Heart right ventricle (tissue), 16 donors: ENCODE data around the gene ADAMTS6. TPM values are rescaled to one million over a fixed set of nuclear protein-coding genes. Genes with fewer than 3 reads are reported as not detected.

Experiments used
- ATAC-seq, 8 donors: fragments of 200-7000 bp; cut with Tn5 transposase; one replicate each; pipeline ENCODE4 v1.9.1; 2020; ENCODE audit warnings: mild to moderate bottlenecking in 8 of 8, moderate library complexity in 8 of 8, moderate number of reproducible peaks in 1 of 8
- DNase-seq, 2 donors: peaks; one replicate each; pipeline ENCODE4 v3.0.0-alpha.2; 2020
- H3K27ac ChIP-seq, 10 donors: fragments of 200-600 bp; sonication (generic) in 2 of 10; one replicate each; pipeline versions ENCODE4 v1.5.0 to v1.8.0; 2020 to 2022; ENCODE audit warnings: mild to moderate bottlenecking in 3 of 10
- H3K27me3 ChIP-seq, 7 donors: fragments of 200-600 bp; one replicate each; pipeline ENCODE4 v1.8.0; 2021 to 2022; ENCODE audit warnings: mild to moderate bottlenecking in 2 of 7
- H3K36me3 ChIP-seq, 9 donors: fragments of 200-600 bp; sonication (generic) in 1 of 9; one replicate each; pipeline versions ENCODE4 v1.5.0 to v1.8.0; 2020 to 2022; ENCODE audit warnings: mild to moderate bottlenecking in 2 of 9
- H3K4me1 ChIP-seq, 9 donors: fragments of 200-600 bp; sonication (generic) in 1 of 9; one replicate each; pipeline versions ENCODE4 v1.5.0 to v1.8.0; 2020 to 2022; ENCODE audit warnings: mild to moderate bottlenecking in 4 of 9
- H3K4me3 ChIP-seq, 10 donors: fragments of 200-600 bp; sonication (generic) in 2 of 10; one replicate each; pipeline versions ENCODE4 v1.5.0 to v1.8.0; 2020 to 2022; ENCODE audit warnings: mild to moderate bottlenecking in 7 of 10, moderate library complexity in 2 of 10
- H3K9me3 ChIP-seq, 11 donors: fragments of 200-600 bp in 10 of 11; sonication (generic) in 2 of 11; one replicate each; pipeline versions ENCODE4 v1.5.0 to v1.8.0; 2013 to 2022; ENCODE audit warnings: mild to moderate bottlenecking in 2 of 11, control low read depth in 1 of 11, moderate library complexity in 1 of 11
- CTCF ChIP-seq, 9 donors: fragments of 200-600 bp; sonication (generic) in 2 of 9; IDR thresholded peaks; one replicate each; pipeline versions ENCODE4 v1.5.0 to v1.8.0; 2021 to 2022; ENCODE audit warnings: antibody characterized with exemption in 9 of 9, mild to moderate bottlenecking in 5 of 9, moderate library complexity in 1 of 9
- WGBS, 2 donors: extraction: QIAGEN DNeasy Blood & Tissue Kit; methylation state at CpG; one replicate each; pipeline ENCODE4 v1.1.7; 2013; ENCODE audit warnings: inconsistent platforms in 1 of 2; 5-methylcytosine and 5-hydroxymethylcytosine counted together
- intact Hi-C, 10 donors: fragments of 100-400 bp; cut with DNase I; formaldehyde crosslinking; loops; one replicate each; pipeline versions ENCODE4 v1.11.1 to v1.14.2; 2022
- polyA plus RNA-seq, 2 donors: library from polyadenylated mRNA; stranded (reverse); fragments of 200-250 nt; gene quantifications; one replicate each; pipeline ENCODE4 v1.2.3, GENCODE V29; 2013
- total RNA-seq, 10 donors: library from RNA; stranded (reverse); fragmentation: NEBNext Ultra II Directional in 3 of 10; extraction: Animal tissue kit (Norgen Biotek cat#: 25700) in 3 of 10; gene quantifications; one replicate each; pipeline versions ENCODE4 v1.2.1 to v1.2.4, GENCODE V29; 2021 to 2023
- donor health status: Arrhythmogenic right ventricular cardiomyopathy.
- donor health status: ischemic (EF 13 %, LVEDD 7.1; RV severe dilation, severe dysfunction).
- donor health status: healthy with polysubstance abuse.
- donor health status: DM: no; HTN: yes; CAD: no.
- donor health status: DM: no; HTN: no; CAD: no.
- donor health status: ischemic (EF 25% LVEDD 6.9; RV normal size, moderate dysfunction).
- donor health status: ischemic (EF 25% LVEDD 5.7; RV mildly dilated, moderate dysfunction).
- donor health status: healthy.
- donor health status: DM: yes; HTN: yes; CAD: no.
- donor health status: Ischemic cardiomyopathy.
- donor health status: ischemic (EF 35%, LVEDD 5.7; RV mildly dilated, moderate dysfunction).
- donor health status: nonischemic (EF 11% LVEDD 7.7; RV severe dilation, severe dysfunction).
- donor health status: DM: yes; HTN: yes; CAD: no.
- donor health status: PGD.
- donor health status: ischemic (EF 29% LVEDD 5.4; RV normal size, mild dysfunction).
- donor health status: nonischemic (EF 23%, LVEDD 6.1; RV moderate dilation, normal function).

ADAMTS6 gene
- total and polyA plus RNA-seq, 12 donors: 0.25 to 4.1 (median 2.1) TPM

GRCh38 chr5:65475895-65476294 is 5.8 kb downstream of the ADAMTS6 start:
- H3K4me3 ChIP-seq: no peak overlapping the region
- DNase-seq: no peak
- H3K27ac ChIP-seq: no peak overlapping the region
- H3K4me1 ChIP-seq: peaks cover 0 to 10% (median 8%) of the 10 kb centered on the region in 9 donors
- no peaks in the 10 kb centered on the region for H3K36me3 ChIP-seq
- intact Hi-C loops: no loop called here
- ATAC-seq: no peak
- WGBS, 2 donors: 89 to 91% methylated on average over 1 of the region's 1 CpG
- TF ChIP-seq CTCF (IDR thresholded peaks at IDR 0.05): no peak
- H3K9me3 ChIP-seq: no peaks in the 10 kb centered on the region
- no peaks in the 10 kb centered on the region for H3K27me3 ChIP-seq

GRCh38 chr5:65475336-65475735 is 6.4 kb downstream of the ADAMTS6 start:
- no peaks in the 10 kb centered on the region for H3K27me3 ChIP-seq
- no peak for ATAC-seq
- DNase-seq: no peak
- H3K4me1 ChIP-seq: peaks cover 0 to 9% (median 8%) of the 10 kb centered on the region in 9 donors
- no peak for TF ChIP-seq CTCF (IDR thresholded peaks at IDR 0.05)
- intact Hi-C loops: no loop called here
- no peak overlapping the region for H3K27ac ChIP-seq
- H3K9me3 ChIP-seq: no peaks in the 10 kb centered on the region
- H3K36me3 ChIP-seq: no peaks in the 10 kb centered on the region
- 81 to 88% methylated on average over 4 of the region's 4 CpGs for WGBS, 2 donors
- no peak overlapping the region for H3K4me3 ChIP-seq

GRCh38 chr5:65474130-65474711 is 7.5 kb downstream of the ADAMTS6 start:
- TF ChIP-seq CTCF (IDR thresholded peaks at IDR 0.05): no peak
- 61 to 64% methylated on average over 3 of the region's 3 CpGs for WGBS, 2 donors
- no peaks in the 10 kb centered on the region for H3K9me3 ChIP-seq
- no peaks in the 10 kb centered on the region for H3K27me3 ChIP-seq
- H3K4me1 ChIP-seq: peaks cover 0 to under 1% (median 0%) of the 10 kb centered on the region in 9 donors
- no peaks in the 10 kb centered on the region for H3K36me3 ChIP-seq
- H3K27ac ChIP-seq: no peak overlapping the region
- DNase-seq: no peak
- no peak for ATAC-seq
- no peak overlapping the region for H3K4me3 ChIP-seq
- intact Hi-C loops: no loop called here

- no peak overlapping the region for H3K27ac ChIP-seq
- no peaks in the 10 kb centered on the region for H3K9me3 ChIP-seq
- DNase-seq (no peak), ATAC-seq (no peak)
- no peaks in the 10 kb centered on the region for H3K4me1 ChIP-seq
- H3K36me3 ChIP-seq: no peaks in the 10 kb centered on the region
- WGBS, 2 donors: 68 to 79% methylated on average over 3 of the region's 3 CpGs
- no peaks in the 10 kb centered on the region for H3K27me3 ChIP-seq
- intact Hi-C loops: loop anchor here in 1 of 10 donors (10.0 kb wide), 1 partner anchor 244 kb away; no protein-coding TSS in a partner anchor
- H3K4me3 ChIP-seq: no peak overlapping the region
- no peak for TF ChIP-seq CTCF (IDR thresholded peaks at IDR 0.05)
These were observed 13.1 kb downstream of the ADAMTS6 start for GRCh38 chr5:65468633-65469032.
